ENCODE data around the gene CTBP2. TPM values are rescaled to one million over a fixed set of nuclear protein-coding genes. Genes with fewer than 3 reads are reported as not detected.

Gene CTBP2
- total RNA-seq, 1 experiment from 2014 or later, result 212 TPM

GRCh38 chr10:124963866-124964720 is 196.3 kb downstream of the CTBP2 start:
- Histone ChIP-seq H4K91ac (ENCODE audit: insufficient read length, low read depth, low read length) (no peak overlapping the region), H2BK20ac (ENCODE audit: low read depth, low read length, poor library complexity, severe bottlenecking) (no peak overlapping the region), H3K79me1 (ENCODE audit: insufficient read depth, low read depth, low read length, poor library complexity, severe bottlenecking) (peaks cover 7% of the 10 kb centered on the region), H3K9me3 (ENCODE audit: control insufficient read depth, low read depth, low read length) (no peaks in the 10 kb centered on the region), H3K23me2 (ENCODE audit: insufficient read length, low read depth, low read length, poor library complexity, severe bottlenecking) (no peaks in the 10 kb centered on the region), H2BK120ac (ENCODE audit: low read depth, low read length, poor library complexity, severe bottlenecking) (no peak overlapping the region), H2AFZ (ENCODE audit: low read length) (no peak overlapping the region), H3K79me2 (ENCODE audit: insufficient read depth, low read length) (peaks cover 6% of the 10 kb centered on the region; the same call in 1 of the 2 replicates), H3K4me1 (ENCODE audit: insufficient read depth, low read length) (no peaks in the 10 kb centered on the region), H3K18ac (ENCODE audit: insufficient read length, low read depth, low read length) (no peak overlapping the region), H3K14ac (ENCODE audit: insufficient read depth, low read length) (no peak overlapping the region), H2BK12ac (ENCODE audit: insufficient read length, low read depth, low read length) (no peak overlapping the region), H3K4ac (ENCODE audit: low read depth, low read length) (no peak overlapping the region), H2BK5ac (ENCODE audit: insufficient read length, low read length) (no peak overlapping the region), H3K27ac (ENCODE audit: insufficient read length, low read depth, low read length) (no peak overlapping the region), H4K5ac (ENCODE audit: insufficient read length, low read depth, low read length) (no peak overlapping the region), H4K8ac (replicated peaks; ENCODE audit: insufficient read length, low read depth, low read length) (no peak overlapping the region), H2AK5ac (ENCODE audit: insufficient read length, low read length) (no peak overlapping the region), H3K23ac (ENCODE audit: insufficient read length, low read depth, low read length) (no peak overlapping the region), H3K4me2 (ENCODE audit: insufficient read depth, insufficient read length, low read length) (no peak overlapping the region), H3K9ac (ENCODE audit: extremely low read depth, insufficient read length, low read length) (no peak overlapping the region), H3T11ph (ENCODE audit: low read length) (no peak overlapping the region), H2BK15ac (ENCODE audit: low read depth, low read length) (no peak overlapping the region), H3K56ac (ENCODE audit: insufficient read length, low read depth, low read length) (no peak overlapping the region), H3K27me3 (ENCODE audit: insufficient read depth, low read length) (no peaks in the 10 kb centered on the region), H4K20me1 (ENCODE audit: control insufficient read depth, insufficient read depth, insufficient read length) (no peaks in the 10 kb centered on the region)
- Mint-ChIP-seq H3K9me3 (no peaks in the 10 kb centered on the region), H3K4me1 (peaks cover 2 to 5% of the 10 kb centered on the region in 2 experiments), H3K36me3 (ENCODE audit: insufficient read depth in 1 of 3, low read depth in 3 of 3) (peaks cover 4 to 19% (median 17%) of the 10 kb centered on the region in 3 experiments; a peak in 6 of 7 replicates), H3K27me3 (ENCODE audit: low read depth) (no peaks in the 10 kb centered on the region), H3K4me3 (no peak overlapping the region), H3K27ac (no peak overlapping the region)
- DNase-seq, result no peak
- TF ChIP-seq CTCF (conservative IDR thresholded peaks at IDR 0.05), result no peak
- 100% methylated on average over 1 of the region's 7 CpGs for WGBS (ENCODE audit: extremely low coverage, insufficient read length, low lambda C conversion rate)
